Prostate gland (tissue), 2 donors: ENCODE measurements around the gene TMEM151A. TPM values are rescaled to one million over a fixed set of nuclear protein-coding genes. Genes with fewer than 3 reads are reported as not detected.

Experiments
- DNase-seq: peaks from one replicate; pipeline ENCODE4 v3.0.0-alpha.2; 2019; ENCODE audit warnings: low spot score
- H3K27ac ChIP-seq, 2 donors: fragments of 200-600 bp; sonication (generic); 2 replicates each; pipeline ENCODE4 v1.5.1; 2017 to 2019
- H3K27me3 ChIP-seq: fragments of 200-600 bp; sonication (generic); replicated peaks from 2 replicates; pipeline ENCODE4 v1.5.1; 2019; ENCODE audit not compliant: insufficient read depth
- H3K36me3 ChIP-seq, 2 donors: fragments of 200-600 bp; sonication (generic); 1 replicate in 1 of 2; 2 replicates in 1 of 2; pipeline versions ENCODE4 v1.5.1 to v1.8.1; 2017 to 2019
- H3K4me1 ChIP-seq: fragments of 200-600 bp; sonication (generic); replicated peaks from 2 replicates; pipeline ENCODE4 v1.5.1; 2019
- H3K4me3 ChIP-seq, 2 donors: fragments of 200-600 bp; sonication (generic); 2 replicates each; pipeline ENCODE4 v1.5.1; 2017 to 2019
- H3K9me3 ChIP-seq: fragments of 200-600 bp; sonication (generic); 2 replicates; pipeline ENCODE4 v1.5.1; 2017
- CTCF ChIP-seq, 4 experiments: fragments of 200-600 bp in 2 of 4; fragments of 450-650 bp in 2 of 4; sonication (generic) in 2 of 4; IDR thresholded peaks; 1 replicate in 3 of 4; 2 replicates in 1 of 4; pipeline ENCODE4 v1.5.1; 2016 to 2019; ENCODE audit warnings: antibody characterized with exemption in 4 of 4, mild to moderate bottlenecking in 2 of 4, moderate library complexity in 2 of 4
- POLR2A ChIP-seq: fragments of 450-650 bp; IDR thresholded peaks from one replicate; pipeline ENCODE4 v1.6.1; 2016; ENCODE audit warnings: antibody characterized with exemption, mild to moderate bottlenecking
- POLR2AphosphoS5 ChIP-seq: sonication (generic); formaldehyde crosslinking; IDR thresholded peaks from one replicate; pipeline ENCODE4 v1.6.1; 2017; ENCODE audit warnings: antibody characterized with exemption
- WGBS: methylation state at CpG from one replicate; pipeline ENCODE4 v1.1.5; 2018; 5-methylcytosine and 5-hydroxymethylcytosine counted together
- intact Hi-C: fragments of 100-400 bp; cut with DNase I; formaldehyde crosslinking; loops from one replicate; pipeline ENCODE4 v1.14.2; 2022
- total RNA-seq, 2 donors: library from RNA; depleted of rRNA; stranded (reverse); fragments of >200 nt; gene quantifications; one replicate each; pipeline ENCODE4 v1.1.0, GENCODE V29; 2016

Gene TMEM151A
- total RNA-seq, 2 donors from 2014 or later = 0.17 to 0.50 TPM

- H3K27ac ChIP-seq = peak within 1 kb of the TSS; percentile 61 to 75
- TF ChIP-seq POLR2AphosphoS5 (peak; percentile 47), POLR2A (no peak), CTCF (IDR thresholded peaks at IDR 0.05) (peak in 2 of 4 experiments; percentile 26 to 37)
- H3K4me1 ChIP-seq = peaks cover 9% of the 10 kb centered on the region
- WGBS = 4% methylated on average over 20 of the region's 22 CpGs
- H3K36me3 ChIP-seq = peaks cover 10 to 20% of the 10 kb centered on the region in 2 donors
- H3K9me3 ChIP-seq = no peaks in the 10 kb centered on the region
- intact Hi-C loops = no loop called here
- no peaks in the 10 kb centered on the region for H3K27me3 ChIP-seq
- H3K4me3 ChIP-seq = peak within 1 kb of the TSS; percentile 39 to 48
- DNase-seq = no peak
These were observed 44.8 kb downstream of the TMEM151A start, which contains the start of gene RIN1 for GRCh38 chr11:66336234-66337102. Gene RIN1, minus strand, starts transcription at chr11:66336434. Its CDS starts 32 bp downstream, at chr11:66336402.

DNA sequence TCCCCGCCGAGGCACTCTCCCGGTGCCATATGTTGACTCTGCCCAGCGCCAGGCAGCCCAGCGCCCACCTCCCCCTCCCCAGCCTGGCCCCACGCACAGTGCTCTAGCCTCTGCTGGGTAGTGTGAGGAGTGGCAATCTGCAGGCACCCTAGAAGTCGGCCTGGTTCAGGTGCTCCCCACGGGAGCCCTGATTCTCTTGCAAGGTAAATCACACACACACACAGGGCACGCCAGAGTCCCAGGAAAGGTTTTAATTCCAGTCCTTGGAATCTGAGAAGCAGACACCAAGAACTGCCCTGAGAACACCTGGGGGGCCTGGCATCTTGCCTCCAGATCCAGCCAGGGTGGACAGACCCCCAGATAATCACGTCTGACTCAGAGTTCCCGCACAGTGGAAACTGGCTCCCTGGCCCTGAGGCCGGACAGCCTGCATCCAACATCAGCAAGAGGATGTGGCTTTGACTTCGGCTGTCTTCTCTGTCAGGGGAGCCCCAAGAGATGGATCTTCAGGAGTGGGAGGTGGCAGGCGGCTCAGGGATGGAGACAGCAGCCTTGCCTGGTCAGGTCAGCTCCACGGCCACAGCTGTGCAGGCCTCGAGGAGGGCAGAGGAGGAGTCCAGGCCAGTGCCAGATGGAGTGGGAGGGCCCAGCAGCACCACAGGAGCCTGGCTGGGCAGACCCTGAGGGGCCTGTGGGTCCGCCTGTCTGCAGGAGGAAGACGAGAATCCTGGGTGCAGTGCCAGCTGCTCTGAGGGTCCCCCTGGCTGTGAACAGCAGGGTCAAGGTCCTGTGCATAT is 45.6 kb downstream of the TMEM151A start:
- TF ChIP-seq CTCF (IDR thresholded peaks at IDR 0.05) (no peak), POLR2A (no peak), POLR2AphosphoS5 (no peak)
- Histone ChIP-seq H3K27me3 (no peaks in the 10 kb centered on the region), H3K4me1 (peaks cover 9% of the 10 kb centered on the region), H3K4me3 (no peak overlapping the region), H3K27ac (peak overlapping the region; percentile 61 to 75), H3K36me3 (peaks cover 13 to 24% of the 10 kb centered on the region in 2 donors), H3K9me3 (no peaks in the 10 kb centered on the region)
- intact Hi-C loops = no loop called here
- 39% methylated on average over 17 of the region's 18 CpGs for whole genome bisulfite sequencing
- no peak for DNase-seq

DNA sequence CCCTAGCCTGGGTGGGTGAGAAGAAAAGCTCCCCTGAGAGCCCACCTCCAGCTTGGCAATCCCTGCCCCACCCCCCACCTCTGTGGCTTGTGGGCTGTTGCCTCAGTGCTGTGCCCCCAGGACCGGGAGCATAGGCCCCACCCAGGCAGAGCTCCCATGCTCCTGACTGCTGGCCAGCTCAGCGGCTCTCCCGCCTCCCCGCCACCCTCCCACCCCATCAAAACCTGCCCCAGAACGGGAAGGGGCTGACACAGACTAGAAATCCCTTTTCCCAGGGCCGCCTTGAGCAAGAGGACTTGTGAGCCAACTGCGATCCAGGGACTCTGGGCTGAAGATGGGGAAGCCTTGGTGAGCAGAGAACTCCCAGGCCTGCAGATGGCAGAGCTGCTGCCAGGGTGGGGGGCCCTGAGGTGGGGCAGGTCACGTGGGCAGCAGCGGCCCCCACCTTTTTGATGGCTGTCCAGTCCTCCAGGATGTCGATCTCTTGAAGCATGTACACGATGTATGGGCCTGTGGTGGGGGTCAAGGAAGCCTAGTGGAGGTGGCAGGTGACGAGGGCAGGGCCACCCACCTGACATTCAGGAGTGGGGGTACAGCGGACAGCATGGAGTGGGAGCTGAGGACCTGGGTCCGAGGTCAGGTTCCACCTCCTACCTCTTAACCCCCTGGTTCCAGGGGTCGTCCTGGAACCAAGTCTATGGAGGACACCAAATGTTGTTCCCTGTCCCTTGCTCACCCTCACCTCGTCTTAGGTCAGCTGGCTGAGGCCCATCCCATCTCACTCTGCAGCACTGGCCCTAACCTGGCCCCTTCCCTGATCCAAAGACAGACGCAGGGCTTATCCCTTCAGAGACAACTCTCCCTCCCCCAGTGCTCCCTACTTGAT is 46.8 kb downstream of the TMEM151A start:
- Histone ChIP-seq H3K27me3 (no peaks in the 10 kb centered on the region), H3K4me3 (no peak overlapping the region), H3K9me3 (no peaks in the 10 kb centered on the region), H3K36me3 (peaks cover 13 to 24% of the 10 kb centered on the region in 2 donors), H3K4me1 (peaks cover 9% of the 10 kb centered on the region), H3K27ac (no peak overlapping the region)
- DNase-seq = no peak
- TF ChIP-seq POLR2AphosphoS5 (no peak), POLR2A (no peak), CTCF (IDR thresholded peaks at IDR 0.05) (no peak)
- intact Hi-C loops = no loop called here
- 80% methylated on average over 17 of the region's 17 CpGs for WGBS

DNA sequence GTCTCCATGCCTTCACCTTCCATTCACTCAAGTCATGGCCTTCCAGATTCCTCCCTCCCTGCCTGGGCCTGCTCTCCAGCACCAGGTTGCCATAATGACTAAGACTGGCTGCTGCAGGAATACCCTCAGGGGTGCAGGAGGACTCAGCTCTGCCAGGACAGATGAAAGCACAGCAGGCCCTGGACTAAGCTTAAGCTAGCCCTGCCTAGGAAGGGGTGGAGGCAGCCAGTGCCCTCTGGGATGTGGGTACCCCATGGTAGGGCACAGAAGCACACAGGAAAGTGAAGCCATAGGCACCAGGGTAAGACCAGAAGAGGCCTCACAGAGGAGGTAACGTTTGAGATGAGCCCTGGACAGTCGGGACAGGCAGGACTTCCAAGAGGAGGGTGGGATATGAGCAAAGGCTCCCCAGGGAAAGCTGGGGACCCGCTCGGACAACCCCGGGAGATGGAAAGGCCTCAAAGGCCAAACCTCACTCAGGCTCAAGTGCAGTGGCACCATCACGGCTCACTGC is 47.5 kb downstream of the TMEM151A start:
- peaks cover 12% of the 10 kb centered on the region for H3K4me1 ChIP-seq
- intact Hi-C loops = no loop called here
- no peaks in the 10 kb centered on the region for H3K9me3 ChIP-seq
- no peak overlapping the region for H3K27ac ChIP-seq
- no peak for DNase-seq
- TF ChIP-seq POLR2A = no peak
- no peak for TF ChIP-seq CTCF (IDR thresholded peaks at IDR 0.05)
- no peak for TF ChIP-seq POLR2AphosphoS5
- H3K27me3 ChIP-seq = no peaks in the 10 kb centered on the region
- no peak overlapping the region for H3K4me3 ChIP-seq
- H3K36me3 ChIP-seq = peaks cover 13 to 24% of the 10 kb centered on the region in 2 donors
- WGBS = 84% methylated on average over 6 of the region's 6 CpGs
